Esophagus muscularis mucosa (tissue), 4 donors: ENCODE data around the gene LCA5L.

Experiments used
- CTCF ChIP-seq, 3 experiments: fragments of 200-600 bp in 2 of 3; fragments of 450-650 bp in 1 of 3; sonication (generic) in 2 of 3; IDR thresholded peaks; one replicate each; pipeline ENCODE4 v1.5.1; 2017 to 2019; ENCODE audit warnings: antibody characterized with exemption in 3 of 3, mild to moderate bottlenecking in 2 of 3, moderate library complexity in 1 of 3
- EP300 ChIP-seq: sonication (generic); formaldehyde crosslinking; IDR thresholded peaks from one replicate; pipeline ENCODE4 v1.6.1; 2017; ENCODE audit warnings: antibody characterized with exemption
- POLR2AphosphoS5 ChIP-seq, 2 donors: sonication (generic); formaldehyde crosslinking; IDR thresholded peaks; one replicate each; pipeline ENCODE4 v1.6.1; 2017; ENCODE audit warnings: antibody characterized with exemption in 2 of 2

- no peak for TF ChIP-seq CTCF (IDR thresholded peaks at IDR 0.05)
- TF ChIP-seq EP300 = no peak
- no peak for TF ChIP-seq POLR2AphosphoS5 (IDR thresholded peaks at IDR 0.05)
Measured at GRCh38 chr21:39390212-39390765, 55.3 kb downstream of the LCA5L start.
